Measurements from ENCODE around the gene TMEM191B. TPM values are rescaled to one million over a fixed set of nuclear protein-coding genes. Genes with fewer than 3 reads are reported as not detected.
"Not testable (repeated sequence)": the region's sequence is repeated elsewhere in the genome, so short reads cannot be mapped to it uniquely, and the experiment has no call there.

TMEM191B gene
- total and polyA plus RNA-seq, 7 experiments from 2014 or later, result 1.0 to 4.2 (median 2.5) TPM; not detected in 2

- POLR2A ChIA-PET; H3K36me3 Mint-ChIP-seq; H3K9me3 ChIP-seq (ENCODE audit: control insufficient read depth in 2 of 3, low read length in 3 of 3); DNase-seq; H3K4me3 Mint-ChIP-seq; H3K4me1 Mint-ChIP-seq; H3K36me3 ChIP-seq (ENCODE audit: control insufficient read depth in 2 of 3, insufficient read depth in 3 of 3, low read length in 3 of 3); H3K4me1 ChIP-seq (ENCODE audit: control insufficient read depth in 2 of 2, insufficient read depth in 2 of 2, low read length in 2 of 2); CTCF ChIA-PET; H3K27me3 Mint-ChIP-seq; intact Hi-C loops (cut with micrococcal nuclease); H3K27ac ChIP-seq (ENCODE audit: low read depth, low read length); H3K27ac Mint-ChIP-seq; H3K27me3 ChIP-seq (ENCODE audit: control insufficient read depth in 2 of 2, insufficient read depth in 2 of 2, low read length in 2 of 2); H3K9me3 Mint-ChIP-seq; H3K4me3 ChIP-seq (ENCODE audit: low read length): not testable (repeated sequence)
- peak; percentile 33 for ATAC-seq
Measured at GRCh38 chr22:18577090-18577818, 49.7 kb downstream of the TMEM191B start.

GRCh38 chr22:18577847-18578246 lies 50.2 kb downstream of the TMEM191B start:
- H3K27ac ChIP-seq (ENCODE audit: low read depth, low read length); H3K27ac Mint-ChIP-seq; CTCF ChIA-PET; intact Hi-C loops (cut with micrococcal nuclease); POLR2A ChIA-PET; H3K9me3 Mint-ChIP-seq; H3K9me3 ChIP-seq (ENCODE audit: control insufficient read depth in 2 of 3, low read length in 3 of 3); H3K4me1 ChIP-seq (ENCODE audit: control insufficient read depth in 2 of 2, insufficient read depth in 2 of 2, low read length in 2 of 2); H3K27me3 ChIP-seq (ENCODE audit: control insufficient read depth in 2 of 2, insufficient read depth in 2 of 2, low read length in 2 of 2); H3K36me3 Mint-ChIP-seq; H3K27me3 Mint-ChIP-seq; H3K4me3 ChIP-seq (ENCODE audit: low read length); H3K4me3 Mint-ChIP-seq; H3K4me1 Mint-ChIP-seq; H3K36me3 ChIP-seq (ENCODE audit: control insufficient read depth in 2 of 3, insufficient read depth in 3 of 3, low read length in 3 of 3): not testable (repeated sequence)
- DNase-seq (peak in 2 of 9 donors; percentile 5 to 8), ATAC-seq (peak; percentile 89)

Other genes with a start within 250 kb of the TMEM191B start
- not detected for gene GGTLC3, start 9.6 kb upstream of the TMEM191B start, total RNA-seq
- gene GGTLC3, start 9.6 kb upstream of the TMEM191B start, polyA plus RNA-seq, result not detected
- gene RIMBP3, start 84.1 kb downstream of the TMEM191B start, total RNA-seq, result 1 to 10 TPM in 3 of 5 experiments, under 1 TPM in 2; 0.80 to 8.5 (median 1.1) TPM
- gene RIMBP3, start 84.1 kb downstream of the TMEM191B start, polyA plus RNA-seq, result 1 to 10 TPM; 2.3 to 5.1 TPM